Caki2 (cell line): ENCODE data around the gene DLGAP3. TPM values are rescaled to one million over a fixed set of nuclear protein-coding genes. Genes with fewer than 3 reads are reported as not detected.
"Not testable (repeated sequence)": the region's sequence is repeated elsewhere in the genome, so short reads cannot be mapped to it uniquely, and the experiment has no call there.

Experiments used
- DNase-seq: peaks from one replicate; pipeline ENCODE4 v3.0.0-alpha.2; 2015; ENCODE audit warnings: low read depth
- in situ Hi-C: cut with HindIII; loops from 2 replicates; pipeline ENCODE4 v1.10.0; 2016; ENCODE audit warnings: low sequenced_read_pairs, low pct_unique_long_range_greater_than_20kb, mixed read lengths
- total RNA-seq: library from RNA; depleted of rRNA; stranded (reverse); fragments of >200 nt; shearing (Covaris generic); gene quantifications from 2 replicates; pipeline ENCODE4 v1.2.3, GENCODE V29; 2014; ENCODE audit warnings: low replicate concordance; rRNA removed

Gene DLGAP3
- total RNA-seq, 1 experiment from 2014 or later, result 0.34 TPM

- in situ Hi-C loops, result no loop called here
- no peak for DNase-seq
Observed at GRCh38 chr1:34824817-34825454, 104.5 kb downstream of the DLGAP3 start.

- DNase-seq, result no peak
- in situ Hi-C loops, result no loop called here
Observed at GRCh38 chr1:34822202-34822601, 107.2 kb downstream of the DLGAP3 start.

DNA sequence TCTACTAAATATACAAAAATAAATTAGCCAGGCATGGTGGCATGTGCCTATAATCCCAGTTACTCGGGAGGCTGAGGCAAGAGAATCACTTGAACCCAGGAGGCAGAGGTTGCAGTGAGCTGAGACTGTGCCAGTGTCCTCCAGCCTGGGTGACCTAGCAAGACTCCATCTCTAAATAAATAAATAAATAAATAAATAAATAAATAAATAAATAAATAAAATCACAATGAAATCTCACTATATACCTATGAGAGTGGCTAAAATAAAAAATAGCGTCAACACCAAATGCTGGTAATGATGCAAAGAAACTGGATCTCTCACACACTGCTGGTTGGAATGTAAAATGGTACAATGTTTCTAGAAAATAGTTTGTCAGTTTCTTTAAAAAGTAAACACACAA lies 110.6 kb downstream of the DLGAP3 start:
- in situ Hi-C loops, DNase-seq: not testable (repeated sequence)

- in situ Hi-C loops, result no loop called here
Observed at GRCh38 chr1:34816778-34817177, 112.7 kb downstream of the DLGAP3 start.

DNA sequence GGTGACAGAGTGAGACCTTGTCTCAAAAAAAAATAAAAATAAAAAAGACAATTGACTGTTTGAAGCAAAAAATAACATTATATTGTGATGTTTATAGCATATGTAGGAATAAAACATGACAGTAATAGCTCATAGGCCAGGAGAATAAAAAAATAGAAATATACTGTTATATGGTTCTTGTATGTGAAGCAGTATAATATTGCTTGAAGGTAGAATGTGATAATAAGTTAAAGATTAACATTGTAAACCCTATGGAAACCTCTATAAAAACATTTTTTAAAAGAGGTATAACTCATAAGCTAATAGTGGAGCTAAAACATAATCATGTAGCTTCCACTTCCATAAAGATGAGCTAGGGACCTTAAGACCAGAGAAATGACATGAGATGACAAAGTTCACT lies 113.1 kb downstream of the DLGAP3 start:
- DNase-seq, result no peak
- in situ Hi-C loops, result no loop called here

More at GRCh38 chr1:34816778-34817177, 112.7 kb downstream of the DLGAP3 start:
- no peak for DNase-seq

Other genes with a start within 250 kb of the DLGAP3 start
- not detected in 2 replicates for gene GJB5, start 174.6 kb downstream of the DLGAP3 start, total RNA-seq
- 0.44 TPM in 1 of 2 replicates, not detected in the other for gene GJB4, start 169.9 kb downstream of the DLGAP3 start, total RNA-seq
- 0.58 TPM in 1 of 2 replicates, not detected in the other for gene GJB3, start 148.4 kb downstream of the DLGAP3 start, total RNA-seq
- gene GJA4, start 136.7 kb downstream of the DLGAP3 start, total RNA-seq, result not detected in 2 replicates
- 48.1 and 57.7 TPM in 2 replicates for gene SMIM12, start 69.9 kb downstream of the DLGAP3 start, total RNA-seq
- gene TMEM35B, start 55.7 kb upstream of the DLGAP3 start, total RNA-seq, result 55.9 and 57.6 TPM in 2 replicates
- 2.5 and 7.9 TPM in 2 replicates for gene ZMYM6, start 102.3 kb upstream of the DLGAP3 start, total RNA-seq
- 19.4 and 49.6 TPM in 2 replicates for gene ZMYM1, start 149.7 kb upstream of the DLGAP3 start, total RNA-seq